Liver (tissue), 9 donors: Measurements from ENCODE around the gene NSG1. TPM values are rescaled to one million over a fixed set of nuclear protein-coding genes. Genes with fewer than 3 reads are reported as not detected.

ENCODE experiments used
- DNase-seq: peaks from one replicate; pipeline ENCODE4 v3.0.0-alpha.2; 2017; ENCODE audit warnings: low spot score
- H3K27ac ChIP-seq, 2 donors: one replicate each; pipeline ENCODE4 v1.7.0; 2013; ENCODE audit warnings: inconsistent platforms in 2 of 2, low read length in 2 of 2, control low read depth in 1 of 2, low read depth in 1 of 2, mild to moderate bottlenecking in 1 of 2
- H3K27me3 ChIP-seq, 4 donors: one replicate each; pipeline versions ENCODE4 v1.6.1 to v1.7.0; 2013; ENCODE audit warnings: low read length in 3 of 4, inconsistent platforms in 1 of 4, mild to moderate bottlenecking in 1 of 4, moderate library complexity in 1 of 4; ENCODE audit not compliant: control insufficient read depth in 4 of 4, insufficient read depth in 4 of 4
- H3K36me3 ChIP-seq, 4 donors: one replicate each; pipeline versions ENCODE4 v1.6.1 to v1.7.0; 2013; ENCODE audit warnings: low read length in 3 of 4, mild to moderate bottlenecking in 3 of 4, low read depth in 1 of 4, moderate library complexity in 1 of 4; ENCODE audit not compliant: control insufficient read depth in 4 of 4, insufficient read depth in 3 of 4
- H3K4me1 ChIP-seq, 4 donors: one replicate each; pipeline versions ENCODE4 v1.6.1 to v1.7.0; 2013; ENCODE audit warnings: low read length in 3 of 4, mild to moderate bottlenecking in 3 of 4, moderate library complexity in 1 of 4; ENCODE audit not compliant: control insufficient read depth in 4 of 4, insufficient read depth in 4 of 4
- H3K4me3 ChIP-seq, 3 donors: one replicate each; pipeline versions ENCODE4 v1.6.1 to v1.7.0; 2013; ENCODE audit warnings: low read length in 3 of 3, control low read depth in 1 of 3, low read depth in 1 of 3, mild to moderate bottlenecking in 1 of 3
- H3K9ac ChIP-seq, 2 donors: one replicate each; pipeline ENCODE4 v1.7.0; 2013; ENCODE audit warnings: low read length in 2 of 2, mild to moderate bottlenecking in 2 of 2, moderate library complexity in 2 of 2, control low read depth in 1 of 2, low read depth in 1 of 2
- H3K9me3 ChIP-seq, 4 donors: one replicate each; pipeline versions ENCODE4 v1.6.1 to v1.7.0; 2013; ENCODE audit warnings: low read length in 3 of 4; ENCODE audit not compliant: control insufficient read depth in 4 of 4
- EGR1 ChIP-seq, 2 donors: IDR thresholded peaks; 2 replicates each; pipeline ENCODE4 v1.6.1; 2016 to 2018; ENCODE audit warnings: antibody characterized with exemption in 2 of 2, low read depth in 2 of 2
- FOXA1 ChIP-seq: IDR thresholded peaks from 2 replicates; pipeline ENCODE4 v1.6.1; 2016; ENCODE audit warnings: antibody characterized with exemption
- FOXA2 ChIP-seq: IDR thresholded peaks from 2 replicates; pipeline ENCODE4 v1.6.1; 2016; ENCODE audit warnings: antibody characterized with exemption
- GABPA ChIP-seq, 2 donors: IDR thresholded peaks in 1 of 2; conservative IDR thresholded peaks in 1 of 2; 2 replicates each; pipeline ENCODE4 v1.6.1; 2016; ENCODE audit warnings: antibody characterized with exemption in 2 of 2, mild to moderate bottlenecking in 1 of 2, moderate library complexity in 1 of 2
- HNF4A ChIP-seq, 2 donors: conservative IDR thresholded peaks; 2 replicates each; pipeline ENCODE4 v1.6.1; 2016; ENCODE audit warnings: antibody characterized with exemption in 2 of 2, mild to moderate bottlenecking in 2 of 2
- HNF4G ChIP-seq: IDR thresholded peaks from 2 replicates; pipeline ENCODE4 v1.6.1; 2016; ENCODE audit warnings: antibody characterized with exemption
- JUND ChIP-seq, 2 donors: IDR thresholded peaks; 2 replicates each; pipeline ENCODE4 v1.6.1; 2016; ENCODE audit warnings: antibody characterized with exemption in 2 of 2
- NR2F2 ChIP-seq: IDR thresholded peaks from 2 replicates; pipeline ENCODE4 v1.6.1; 2016; ENCODE audit warnings: antibody characterized with exemption
- RAD21 ChIP-seq, 2 donors: IDR thresholded peaks; 2 replicates each; pipeline ENCODE4 v1.6.1; 2016; ENCODE audit warnings: antibody characterized with exemption in 2 of 2, mild to moderate bottlenecking in 2 of 2
- RXRA ChIP-seq, 2 donors: IDR thresholded peaks; 2 replicates each; pipeline ENCODE4 v1.6.1; 2017 to 2018; ENCODE audit warnings: antibody characterized with exemption in 2 of 2, mild to moderate bottlenecking in 1 of 2
- SP1 ChIP-seq: IDR thresholded peaks from 2 replicates; pipeline ENCODE4 v1.6.1; 2018; ENCODE audit warnings: antibody characterized with exemption, mild to moderate bottlenecking
- YY1 ChIP-seq: IDR thresholded peaks from 2 replicates; pipeline ENCODE4 v1.6.1; 2016; ENCODE audit warnings: antibody characterized with exemption, mild to moderate bottlenecking
- WGBS: extraction: QIAGEN DNeasy Blood & Tissue Kit; methylation state at CpG from one replicate; pipeline ENCODE4 v1.1.7; 2013; 5-methylcytosine and 5-hydroxymethylcytosine counted together
- polyA plus RNA-seq, 2 donors: library from polyadenylated mRNA; stranded (reverse) in 1 of 2; unstranded in 1 of 2; fragments of 200-250 nt in 1 of 2; fragments of >200 nt in 1 of 2; fragmentation: Nextera tagmentation in 1 of 2; extraction: Ambion mirVana in 1 of 2; gene quantifications; one replicate each; pipeline versions ENCODE4 v1.2.1 to v1.2.3, GENCODE V29; 2013 to 2015
- total RNA-seq, 2 donors: library from RNA; depleted of rRNA; stranded (reverse); fragments of >200 nt; gene quantifications; one replicate each; pipeline ENCODE4 v1.2.3, GENCODE V29; 2014
- TF ChIP-seq, protein P1 (sequence below): IDR thresholded peaks from 2 replicates; pipeline ENCODE4 v1.6.1; 2016; ENCODE audit warnings: antibody characterized with exemption, mild to moderate bottlenecking
- TF ChIP-seq, protein P2 (sequence below): fragments of 150-350 bp; IDR thresholded peaks from 2 replicates; pipeline ENCODE4 v1.5.1; 2017; ENCODE audit warnings: improper control_type of control experiment, low read depth, low read length; ENCODE audit not compliant: missing input control
- TF ChIP-seq, protein P3 (sequence below): IDR thresholded peaks from 2 replicates; pipeline ENCODE4 v1.6.1; 2016; ENCODE audit warnings: antibody characterized with exemption
- TF ChIP-seq, protein P4 (sequence below): IDR thresholded peaks from 2 replicates; pipeline ENCODE4 v1.6.1; 2016; ENCODE audit warnings: antibody characterized with exemption
- donor health status: healthy.
- donor health status: healthy.
- donor health status: healthy.
- donor health status: healthy.
- donor health status: healthy.

NSG1 gene
- total and polyA plus RNA-seq, 4 donors: under 0.01 to 0.33 (median 0.13) TPM

DNA sequence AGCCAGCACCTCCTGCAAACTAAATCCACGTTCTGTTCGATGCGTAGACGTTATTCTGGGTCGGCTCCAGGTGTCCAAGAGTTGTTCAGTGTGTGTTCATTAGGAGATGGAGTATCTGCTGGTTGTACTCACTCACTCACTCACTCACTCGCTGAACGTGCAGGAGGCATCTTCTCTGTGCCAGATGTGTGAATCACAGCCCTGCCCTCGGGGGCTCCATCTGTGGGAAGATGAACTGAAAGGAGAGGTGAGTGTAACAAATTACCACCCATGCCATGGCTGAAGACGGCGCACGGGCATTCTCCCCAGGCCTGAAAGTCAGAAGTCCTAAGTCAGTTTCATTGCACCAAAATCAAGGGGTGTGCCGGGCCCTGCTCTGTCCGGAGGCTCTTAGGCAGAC is 16.1 kb downstream of the NSG1 start (continued):
- TF ChIP-seq, protein P1, sequence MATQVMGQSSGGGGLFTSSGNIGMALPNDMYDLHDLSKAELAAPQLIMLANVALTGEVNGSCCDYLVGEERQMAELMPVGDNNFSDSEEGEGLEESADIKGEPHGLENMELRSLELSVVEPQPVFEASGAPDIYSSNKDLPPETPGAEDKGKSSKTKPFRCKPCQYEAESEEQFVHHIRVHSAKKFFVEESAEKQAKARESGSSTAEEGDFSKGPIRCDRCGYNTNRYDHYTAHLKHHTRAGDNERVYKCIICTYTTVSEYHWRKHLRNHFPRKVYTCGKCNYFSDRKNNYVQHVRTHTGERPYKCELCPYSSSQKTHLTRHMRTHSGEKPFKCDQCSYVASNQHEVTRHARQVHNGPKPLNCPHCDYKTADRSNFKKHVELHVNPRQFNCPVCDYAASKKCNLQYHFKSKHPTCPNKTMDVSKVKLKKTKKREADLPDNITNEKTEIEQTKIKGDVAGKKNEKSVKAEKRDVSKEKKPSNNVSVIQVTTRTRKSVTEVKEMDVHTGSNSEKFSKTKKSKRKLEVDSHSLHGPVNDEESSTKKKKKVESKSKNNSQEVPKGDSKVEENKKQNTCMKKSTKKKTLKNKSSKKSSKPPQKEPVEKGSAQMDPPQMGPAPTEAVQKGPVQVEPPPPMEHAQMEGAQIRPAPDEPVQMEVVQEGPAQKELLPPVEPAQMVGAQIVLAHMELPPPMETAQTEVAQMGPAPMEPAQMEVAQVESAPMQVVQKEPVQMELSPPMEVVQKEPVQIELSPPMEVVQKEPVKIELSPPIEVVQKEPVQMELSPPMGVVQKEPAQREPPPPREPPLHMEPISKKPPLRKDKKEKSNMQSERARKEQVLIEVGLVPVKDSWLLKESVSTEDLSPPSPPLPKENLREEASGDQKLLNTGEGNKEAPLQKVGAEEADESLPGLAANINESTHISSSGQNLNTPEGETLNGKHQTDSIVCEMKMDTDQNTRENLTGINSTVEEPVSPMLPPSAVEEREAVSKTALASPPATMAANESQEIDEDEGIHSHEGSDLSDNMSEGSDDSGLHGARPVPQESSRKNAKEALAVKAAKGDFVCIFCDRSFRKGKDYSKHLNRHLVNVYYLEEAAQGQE: no peak
- TF ChIP-seq NR2F2: no peak
- TF ChIP-seq EGR1 (IDR thresholded peaks at IDR 0.05; ENCODE audit: low read depth in 2 of 2): no peak
- TF ChIP-seq JUND (IDR thresholded peaks at IDR 0.05): no peak
- no peak for TF ChIP-seq HNF4A (conservative IDR thresholded peaks at IDR 0.05)
- no peak for TF ChIP-seq HNF4G
- no peak for TF ChIP-seq SP1

DNA sequence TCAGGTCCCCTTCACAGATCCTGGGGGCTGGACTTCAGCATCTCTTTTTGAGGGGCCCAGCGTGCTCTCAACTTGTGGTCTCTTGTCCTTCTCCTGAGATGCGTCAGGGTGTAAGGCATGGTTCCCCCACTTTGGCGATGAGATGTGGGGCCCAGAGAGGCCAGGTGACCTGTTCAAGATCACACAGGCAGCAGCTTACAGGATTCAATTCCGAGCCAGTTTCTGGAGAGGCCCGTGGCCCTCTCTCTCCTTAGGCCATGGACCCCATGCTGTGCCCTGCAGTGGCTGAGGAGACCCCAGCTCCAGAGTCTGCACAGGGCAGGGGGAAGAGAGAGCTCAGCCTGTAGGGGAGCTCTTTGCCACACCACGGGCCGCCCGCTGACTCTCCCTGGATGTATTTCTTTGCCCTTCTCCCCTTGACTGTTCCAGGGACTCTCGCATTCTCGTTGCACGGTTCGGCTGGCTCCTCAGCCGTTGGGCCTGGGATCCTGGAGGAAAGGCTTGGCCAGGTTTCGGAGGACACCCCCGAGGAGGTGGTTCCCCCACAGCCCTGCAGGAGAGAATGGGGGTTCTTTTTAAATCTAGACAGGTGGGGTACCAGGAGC is 18.6 kb downstream of the NSG1 start:
- Histone ChIP-seq H3K9ac (no peak overlapping the region), H3K36me3 (no peaks in the 10 kb centered on the region), H3K4me1 (no peaks in the 10 kb centered on the region), H3K27ac (no peak overlapping the region), H3K4me3 (no peak overlapping the region), H3K27me3 (no peaks in the 10 kb centered on the region), H3K9me3 (no peaks in the 10 kb centered on the region)
- no peak for TF ChIP-seq FOXA2
- TF ChIP-seq, protein P2, sequence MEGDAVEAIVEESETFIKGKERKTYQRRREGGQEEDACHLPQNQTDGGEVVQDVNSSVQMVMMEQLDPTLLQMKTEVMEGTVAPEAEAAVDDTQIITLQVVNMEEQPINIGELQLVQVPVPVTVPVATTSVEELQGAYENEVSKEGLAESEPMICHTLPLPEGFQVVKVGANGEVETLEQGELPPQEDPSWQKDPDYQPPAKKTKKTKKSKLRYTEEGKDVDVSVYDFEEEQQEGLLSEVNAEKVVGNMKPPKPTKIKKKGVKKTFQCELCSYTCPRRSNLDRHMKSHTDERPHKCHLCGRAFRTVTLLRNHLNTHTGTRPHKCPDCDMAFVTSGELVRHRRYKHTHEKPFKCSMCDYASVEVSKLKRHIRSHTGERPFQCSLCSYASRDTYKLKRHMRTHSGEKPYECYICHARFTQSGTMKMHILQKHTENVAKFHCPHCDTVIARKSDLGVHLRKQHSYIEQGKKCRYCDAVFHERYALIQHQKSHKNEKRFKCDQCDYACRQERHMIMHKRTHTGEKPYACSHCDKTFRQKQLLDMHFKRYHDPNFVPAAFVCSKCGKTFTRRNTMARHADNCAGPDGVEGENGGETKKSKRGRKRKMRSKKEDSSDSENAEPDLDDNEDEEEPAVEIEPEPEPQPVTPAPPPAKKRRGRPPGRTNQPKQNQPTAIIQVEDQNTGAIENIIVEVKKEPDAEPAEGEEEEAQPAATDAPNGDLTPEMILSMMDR: no peak
- TF ChIP-seq, protein P3, sequence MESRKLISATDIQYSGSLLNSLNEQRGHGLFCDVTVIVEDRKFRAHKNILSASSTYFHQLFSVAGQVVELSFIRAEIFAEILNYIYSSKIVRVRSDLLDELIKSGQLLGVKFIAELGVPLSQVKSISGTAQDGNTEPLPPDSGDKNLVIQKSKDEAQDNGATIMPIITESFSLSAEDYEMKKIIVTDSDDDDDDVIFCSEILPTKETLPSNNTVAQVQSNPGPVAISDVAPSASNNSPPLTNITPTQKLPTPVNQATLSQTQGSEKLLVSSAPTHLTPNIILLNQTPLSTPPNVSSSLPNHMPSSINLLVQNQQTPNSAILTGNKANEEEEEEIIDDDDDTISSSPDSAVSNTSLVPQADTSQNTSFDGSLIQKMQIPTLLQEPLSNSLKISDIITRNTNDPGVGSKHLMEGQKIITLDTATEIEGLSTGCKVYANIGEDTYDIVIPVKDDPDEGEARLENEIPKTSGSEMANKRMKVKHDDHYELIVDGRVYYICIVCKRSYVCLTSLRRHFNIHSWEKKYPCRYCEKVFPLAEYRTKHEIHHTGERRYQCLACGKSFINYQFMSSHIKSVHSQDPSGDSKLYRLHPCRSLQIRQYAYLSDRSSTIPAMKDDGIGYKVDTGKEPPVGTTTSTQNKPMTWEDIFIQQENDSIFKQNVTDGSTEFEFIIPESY: no peak
- DNase-seq: no peak
- WGBS: 84% methylated on average over 15 of the region's 15 CpGs

DNA sequence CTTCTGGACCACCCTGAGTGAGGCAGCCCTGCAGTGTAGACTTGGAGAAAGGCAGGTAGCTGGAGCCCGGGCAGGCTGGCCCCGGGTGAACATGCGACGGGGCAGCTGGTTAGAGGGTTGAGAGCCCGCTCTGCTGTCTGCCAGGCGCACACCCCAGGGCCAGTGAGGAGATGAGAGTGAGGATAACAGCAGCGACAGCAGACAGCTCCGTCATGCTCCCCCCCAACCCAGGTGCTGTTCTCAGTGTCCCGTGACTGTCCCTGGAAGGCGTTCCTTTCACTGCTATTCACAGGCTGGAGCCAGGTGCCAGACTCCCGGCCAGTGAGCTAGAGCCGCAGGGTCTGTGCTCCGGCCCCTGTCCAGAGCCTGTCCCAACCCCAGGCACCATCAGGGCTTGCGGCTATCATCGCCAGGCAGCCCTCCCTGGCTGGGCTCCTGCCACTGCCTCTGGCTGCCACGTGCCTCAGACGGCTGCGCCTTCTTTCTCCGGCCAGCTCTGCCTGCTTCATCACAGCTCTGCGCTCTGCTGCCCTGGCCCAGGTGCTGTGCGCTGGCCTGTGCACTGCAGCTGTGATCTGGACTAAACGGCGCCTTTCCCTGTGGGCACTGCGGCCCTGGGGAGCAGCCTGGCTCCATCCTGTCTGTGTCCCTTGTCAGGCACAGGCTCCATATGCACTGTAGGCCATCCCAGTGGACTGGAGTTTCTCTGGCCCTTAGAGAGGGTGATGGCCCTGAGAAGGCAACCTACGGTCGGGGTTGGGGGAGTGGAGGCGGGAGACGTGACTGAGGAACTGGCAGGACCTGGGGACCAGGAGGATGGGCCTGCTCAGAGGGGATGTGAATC is 19.8 kb downstream of the NSG1 start:
- Histone ChIP-seq H3K9me3 (no peaks in the 10 kb centered on the region), H3K4me1 (no peaks in the 10 kb centered on the region), H3K9ac (no peak overlapping the region), H3K4me3 (no peak overlapping the region), H3K36me3 (no peaks in the 10 kb centered on the region), H3K27ac (no peak overlapping the region), H3K27me3 (no peaks in the 10 kb centered on the region)
- WGBS: 77% methylated on average over 28 of the region's 28 CpGs
- DNase-seq: no peak
- TF ChIP-seq RXRA (IDR thresholded peaks at IDR 0.05) (no peak), FOXA1 (no peak), GABPA (IDR thresholded peaks at IDR 0.05 in 1 of 2, conservative IDR thresholded peaks at IDR 0.05 in 1 of 2) (no peak), RAD21 (IDR thresholded peaks at IDR 0.05) (no peak), YY1 (no peak), FOXA2 (no peak), NR2F2 (no peak), EGR1 (IDR thresholded peaks at IDR 0.05; ENCODE audit: low read depth in 2 of 2) (no peak)
- TF ChIP-seq, protein P4, sequence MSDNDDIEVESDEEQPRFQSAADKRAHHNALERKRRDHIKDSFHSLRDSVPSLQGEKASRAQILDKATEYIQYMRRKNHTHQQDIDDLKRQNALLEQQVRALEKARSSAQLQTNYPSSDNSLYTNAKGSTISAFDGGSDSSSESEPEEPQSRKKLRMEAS: no peak
